HepG2 (cell line): ENCODE measurements around the gene TBC1D24. TPM values are rescaled to one million over a fixed set of nuclear protein-coding genes. Genes with fewer than 3 reads are reported as not detected.
A peak's percentile ranks its signal among the peaks of the same experiment; 100 is the strongest.

Experiments used
- CHCHD3 ChIP-seq: sonication (generic); formaldehyde crosslinking; IDR thresholded peaks from 2 replicates; pipeline ENCODE4 v1.8.0; 2022; ENCODE audit warnings: mild to moderate bottlenecking, missing genetic modification reagents, moderate library complexity
- CTCF ChIP-seq: sonication (generic); formaldehyde crosslinking; IDR thresholded peaks from 2 replicates; pipeline ENCODE4 v1.5.0; 2020; ENCODE audit warnings: mild to moderate bottlenecking, missing genetic modification reagents, moderate library complexity
- EHMT2 ChIP-seq: fragments of 200-600 bp; sonication (generic); IDR thresholded peaks from 2 replicates; pipeline ENCODE4 v1.7.0; 2017; ENCODE audit warnings: antibody characterized with exemption, low read depth, low read length, borderline replicate concordance
- GATAD1 ChIP-seq: IDR thresholded peaks from 2 replicates; pipeline ENCODE4 v1.6.1; 2016; ENCODE audit warnings: missing genetic modification reagents, missing compliant biosample characterization
- KDM1A ChIP-seq: IDR thresholded peaks from 2 replicates; pipeline ENCODE4 v1.6.1; 2016; ENCODE audit warnings: missing compliant biosample characterization
- PPARG ChIP-seq: conservative IDR thresholded peaks from 2 replicates; pipeline ENCODE4 v1.6.1; 2016; ENCODE audit warnings: missing biosample characterization, missing genetic modification reagents
- RAD21 ChIP-seq: fragments of 450-650 bp; formaldehyde crosslinking; IDR thresholded peaks from 2 replicates; pipeline ENCODE4 v1.5.0; 2020; ENCODE audit warnings: mild to moderate bottlenecking
- ZNF207 ChIP-seq: fragments of 450-650 bp; IDR thresholded peaks from 2 replicates; pipeline ENCODE4 v1.6.1; 2016; ENCODE audit warnings: antibody characterized with exemption, borderline replicate concordance
- ZNF317 ChIP-seq: sonication (generic); formaldehyde crosslinking; IDR thresholded peaks from 2 replicates; pipeline ENCODE4 v1.5.0; 2020; ENCODE audit warnings: mild to moderate bottlenecking, missing genetic modification reagents
- ZNF343 ChIP-seq: sonication (generic); formaldehyde crosslinking; IDR thresholded peaks from 2 replicates; pipeline ENCODE4 v1.4.0; 2020; ENCODE audit warnings: mild to moderate bottlenecking, missing genetic modification reagents
- ZSCAN22 ChIP-seq: sonication (generic); formaldehyde crosslinking; IDR thresholded peaks from 2 replicates; pipeline ENCODE4 v1.4.0; 2020; ENCODE audit warnings: mild to moderate bottlenecking, missing genetic modification reagents
- polyA plus RNA-seq, 8 experiments: library from polyadenylated mRNA; depleted of rRNA in 3 of 8; stranded (reverse) in 7 of 8; unstranded in 1 of 8; fragments of >200 nt; fragmentation: Illumina TruSeq in 4 of 8; extraction: Trizol in 4 of 8; gene quantifications; 2 replicates each; pipeline versions ENCODE4 v1.2.1 to v1.2.3, GENCODE V29; 2011 to 2016; ENCODE audit warnings: low read depth in 4 of 8, missing spikeins in 1 of 8, mixed read lengths in 1 of 8; ENCODE audit not compliant: insufficient read depth in 1 of 8
- total RNA-seq, 5 experiments: library from RNA; depleted of rRNA; stranded (reverse); fragments of >200 nt; fragmentation: Illumina TruSeq; extraction: Trizol; gene quantifications; 2 replicates each; pipeline ENCODE4 v1.2.3, GENCODE V29; 2016; ENCODE audit warnings: low read depth in 1 of 5
- TF ChIP-seq, protein P1 (sequence below): sonication (generic); formaldehyde crosslinking; IDR thresholded peaks from 2 replicates; pipeline ENCODE4 v1.4.0; 2020; ENCODE audit warnings: missing genetic modification reagents, borderline replicate concordance

TBC1D24 gene
- total and polyA plus RNA-seq, 2 of the 13 experiments (the other 11 are each of a cell fraction or from before 2014, with no cell fraction given), result 7.7 to 13.7 TPM

- TF ChIP-seq, protein P1, sequence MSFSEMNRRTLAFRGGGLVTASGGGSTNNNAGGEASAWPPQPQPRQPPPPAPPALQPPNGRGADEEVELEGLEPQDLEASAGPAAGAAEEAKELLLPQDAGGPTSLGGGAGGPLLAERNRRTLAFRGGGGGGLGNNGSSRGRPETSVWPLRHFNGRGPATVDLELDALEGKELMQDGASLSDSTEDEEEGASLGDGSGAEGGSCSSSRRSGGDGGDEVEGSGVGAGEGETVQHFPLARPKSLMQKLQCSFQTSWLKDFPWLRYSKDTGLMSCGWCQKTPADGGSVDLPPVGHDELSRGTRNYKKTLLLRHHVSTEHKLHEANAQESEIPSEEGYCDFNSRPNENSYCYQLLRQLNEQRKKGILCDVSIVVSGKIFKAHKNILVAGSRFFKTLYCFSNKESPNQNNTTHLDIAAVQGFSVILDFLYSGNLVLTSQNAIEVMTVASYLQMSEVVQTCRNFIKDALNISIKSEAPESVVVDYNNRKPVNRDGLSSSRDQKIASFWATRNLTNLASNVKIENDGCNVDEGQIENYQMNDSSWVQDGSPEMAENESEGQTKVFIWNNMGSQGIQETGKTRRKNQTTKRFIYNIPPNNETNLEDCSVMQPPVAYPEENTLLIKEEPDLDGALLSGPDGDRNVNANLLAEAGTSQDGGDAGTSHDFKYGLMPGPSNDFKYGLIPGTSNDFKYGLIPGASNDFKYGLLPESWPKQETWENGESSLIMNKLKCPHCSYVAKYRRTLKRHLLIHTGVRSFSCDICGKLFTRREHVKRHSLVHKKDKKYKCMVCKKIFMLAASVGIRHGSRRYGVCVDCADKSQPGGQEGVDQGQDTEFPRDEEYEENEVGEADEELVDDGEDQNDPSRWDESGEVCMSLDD (CRISPR knock-in tag), result no peak
- TF ChIP-seq CHCHD3 (CRISPR knock-in tag) (0 out of 2 replicates have a peak, but pooled peaks have one; percentile 3), ZNF207 (no peak), PPARG (CRISPR knock-in tag) (0 out of 2 replicates have a peak, but pooled peaks have one; percentile 11), GATAD1 (CRISPR knock-in tag) (peak; percentile 2; the same call in 1 of the 2 replicates), EHMT2 (no peak), ZSCAN22 (no peak), RAD21 (CRISPR knock-in tag) (no peak), KDM1A (no peak), CTCF (CRISPR knock-in tag) (peak; percentile 67), ZNF317 (CRISPR knock-in tag) (0 out of 2 replicates have a peak, but pooled peaks have one; percentile 20), ZNF343 (CRISPR knock-in tag) (no peak)
These were observed 44.9 kb upstream of the TBC1D24 start (continued) for GRCh38 chr16:2429771-2430663.
